Neutrophil (primary cell): ENCODE data around the gene PAPPA2.

Source experiments
- H3K27ac ChIP-seq: fragments of 200-600 bp; sonication (generic); 2 replicates; pipeline ENCODE4 v1.5.1; 2016; ENCODE audit warnings: mild to moderate bottlenecking, moderate library complexity
- H3K27me3 ChIP-seq: fragments of 200-600 bp; sonication (generic); 2 replicates; pipeline ENCODE4 v1.6.0; 2016; ENCODE audit warnings: mild to moderate bottlenecking
- H3K36me3 ChIP-seq: fragments of 200-600 bp; sonication (generic); 2 replicates; pipeline ENCODE4 v1.5.1; 2017
- H3K4me1 ChIP-seq, 2 experiments: fragments of 200-600 bp in 1 of 2; sonication (generic) in 1 of 2; 1 replicate in 1 of 2; 2 replicates in 1 of 2; pipeline versions ENCODE4 v1.5.1 to v1.6.1; 2013 to 2016; ENCODE audit warnings: low read depth in 1 of 2, low read length in 1 of 2, mild to moderate bottlenecking in 1 of 2, moderate library complexity in 1 of 2; ENCODE audit not compliant: control insufficient read depth in 1 of 2, insufficient read depth in 1 of 2
- H3K4me3 ChIP-seq, 2 experiments: fragments of 200-600 bp in 1 of 2; sonication (generic) in 1 of 2; 1 replicate in 1 of 2; 2 replicates in 1 of 2; pipeline ENCODE4 v1.5.1; 2013 to 2016; ENCODE audit warnings: low read depth in 1 of 2, low read length in 1 of 2, mild to moderate bottlenecking in 1 of 2, moderate library complexity in 1 of 2
- H3K9me3 ChIP-seq: fragments of 200-600 bp; sonication (generic); 2 replicates; pipeline ENCODE4 v1.5.1; 2016
- TF ChIP-seq, protein P1 (sequence below): fragments of 200-600 bp; sonication (generic); IDR thresholded peaks from 2 replicates; pipeline ENCODE4 v1.5.1; 2016; ENCODE audit warnings: antibody characterized with exemption

Gene PAPPA2

DNA sequence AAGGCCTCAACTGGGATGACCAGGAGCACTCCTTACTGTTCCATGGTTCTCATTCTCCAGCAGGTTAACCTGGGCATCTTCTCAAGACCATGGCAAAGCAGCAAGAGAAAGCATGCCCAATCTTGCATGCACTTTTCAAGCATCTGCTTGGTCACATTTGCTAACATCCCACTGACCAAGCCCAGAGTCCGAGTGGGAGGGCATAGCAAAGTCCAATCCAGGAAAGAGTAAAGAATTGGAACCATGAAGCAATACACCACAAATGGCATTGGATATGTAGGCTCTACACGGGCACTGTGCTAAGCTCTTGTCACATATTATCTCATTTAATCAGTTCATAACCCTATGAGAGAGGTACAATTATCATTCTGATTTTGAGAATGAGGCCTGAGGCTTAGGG lies 73.6 kb downstream of the PAPPA2 start:
- Histone ChIP-seq H3K36me3 (no peaks in the 10 kb centered on the region), H3K9me3 (no peaks in the 10 kb centered on the region), H3K4me3 (no peak overlapping the region), H3K27ac (no peak overlapping the region), H3K4me1 (no peaks in the 10 kb centered on the region), H3K27me3 (no peaks in the 10 kb centered on the region)
- TF ChIP-seq, protein P1, sequence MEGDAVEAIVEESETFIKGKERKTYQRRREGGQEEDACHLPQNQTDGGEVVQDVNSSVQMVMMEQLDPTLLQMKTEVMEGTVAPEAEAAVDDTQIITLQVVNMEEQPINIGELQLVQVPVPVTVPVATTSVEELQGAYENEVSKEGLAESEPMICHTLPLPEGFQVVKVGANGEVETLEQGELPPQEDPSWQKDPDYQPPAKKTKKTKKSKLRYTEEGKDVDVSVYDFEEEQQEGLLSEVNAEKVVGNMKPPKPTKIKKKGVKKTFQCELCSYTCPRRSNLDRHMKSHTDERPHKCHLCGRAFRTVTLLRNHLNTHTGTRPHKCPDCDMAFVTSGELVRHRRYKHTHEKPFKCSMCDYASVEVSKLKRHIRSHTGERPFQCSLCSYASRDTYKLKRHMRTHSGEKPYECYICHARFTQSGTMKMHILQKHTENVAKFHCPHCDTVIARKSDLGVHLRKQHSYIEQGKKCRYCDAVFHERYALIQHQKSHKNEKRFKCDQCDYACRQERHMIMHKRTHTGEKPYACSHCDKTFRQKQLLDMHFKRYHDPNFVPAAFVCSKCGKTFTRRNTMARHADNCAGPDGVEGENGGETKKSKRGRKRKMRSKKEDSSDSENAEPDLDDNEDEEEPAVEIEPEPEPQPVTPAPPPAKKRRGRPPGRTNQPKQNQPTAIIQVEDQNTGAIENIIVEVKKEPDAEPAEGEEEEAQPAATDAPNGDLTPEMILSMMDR: no peak

DNA sequence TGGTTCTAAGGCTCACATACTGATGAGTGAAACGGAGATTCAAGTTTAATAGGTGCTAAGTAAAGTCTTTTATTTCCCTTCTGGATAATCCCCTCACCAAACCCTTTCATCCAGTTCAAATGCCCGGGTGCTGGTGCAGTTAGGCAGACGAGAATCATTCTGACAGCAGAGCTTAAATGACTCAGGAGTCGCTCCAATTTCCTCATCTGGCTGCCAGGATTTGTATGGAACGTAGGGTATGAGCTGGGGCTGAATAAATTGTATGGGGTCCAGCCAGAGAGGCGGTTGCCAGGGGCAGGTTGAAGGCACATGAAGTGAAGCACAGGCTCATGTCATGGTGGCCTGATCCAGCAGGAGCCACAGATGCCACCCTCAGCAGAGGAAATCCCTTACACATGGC lies 76.0 kb downstream of the PAPPA2 start:
- Histone ChIP-seq H3K4me3 (no peak overlapping the region), H3K27ac (no peak overlapping the region), H3K36me3 (no peaks in the 10 kb centered on the region), H3K4me1 (no peaks in the 10 kb centered on the region), H3K27me3 (no peaks in the 10 kb centered on the region), H3K9me3 (no peaks in the 10 kb centered on the region)
- TF ChIP-seq, protein P1: no peak

DNA sequence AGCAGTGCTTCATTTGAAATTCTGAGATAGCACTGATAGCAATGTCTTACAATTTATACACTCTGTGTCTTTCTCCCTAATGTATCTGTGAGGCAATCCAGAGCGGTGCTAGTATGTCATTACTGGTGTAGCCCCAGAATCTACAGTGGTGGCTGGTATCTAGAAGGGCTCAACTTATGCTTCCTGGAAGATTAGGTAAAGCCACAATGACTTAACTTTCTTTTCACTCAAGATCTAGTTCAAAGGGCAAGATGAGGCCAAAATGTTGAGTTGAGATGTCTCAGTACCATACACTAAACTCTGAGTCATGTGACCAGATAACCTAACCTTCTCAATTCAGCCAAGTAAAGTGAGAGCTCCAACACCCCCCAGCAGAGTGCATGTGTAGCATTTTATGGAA lies 77.5 kb downstream of the PAPPA2 start:
- H3K36me3 ChIP-seq: no peaks in the 10 kb centered on the region
- TF ChIP-seq, protein P1: no peak
- H3K27ac ChIP-seq: no peak overlapping the region
- H3K27me3 ChIP-seq: no peaks in the 10 kb centered on the region
- H3K4me3 ChIP-seq: no peak overlapping the region
- no peaks in the 10 kb centered on the region for H3K9me3 ChIP-seq
- H3K4me1 ChIP-seq: no peaks in the 10 kb centered on the region

DNA sequence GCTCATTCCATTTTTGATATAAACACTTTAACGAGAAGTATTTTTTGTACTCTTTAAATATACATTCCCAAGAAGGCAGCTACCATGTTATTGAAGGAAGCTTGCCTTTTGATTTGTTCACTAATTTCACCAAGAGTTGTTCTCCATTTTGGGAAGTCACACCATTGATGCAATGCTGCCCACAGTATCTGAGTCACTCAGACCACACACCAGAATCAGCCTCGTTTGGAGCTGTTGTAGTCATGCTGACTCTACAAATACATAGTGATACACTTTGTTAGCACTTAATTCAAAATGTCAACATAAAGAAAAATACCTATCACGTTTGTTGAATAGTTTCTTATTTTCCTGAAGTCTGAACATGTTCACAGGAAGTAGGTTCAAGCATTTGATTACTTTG lies 78.7 kb downstream of the PAPPA2 start:
- TF ChIP-seq, protein P1: no peak
- no peaks in the 10 kb centered on the region for H3K27me3 ChIP-seq
- H3K36me3 ChIP-seq: no peaks in the 10 kb centered on the region
- no peaks in the 10 kb centered on the region for H3K9me3 ChIP-seq
- no peak overlapping the region for H3K27ac ChIP-seq
- no peak overlapping the region for H3K4me3 ChIP-seq
- H3K4me1 ChIP-seq: no peaks in the 10 kb centered on the region

DNA sequence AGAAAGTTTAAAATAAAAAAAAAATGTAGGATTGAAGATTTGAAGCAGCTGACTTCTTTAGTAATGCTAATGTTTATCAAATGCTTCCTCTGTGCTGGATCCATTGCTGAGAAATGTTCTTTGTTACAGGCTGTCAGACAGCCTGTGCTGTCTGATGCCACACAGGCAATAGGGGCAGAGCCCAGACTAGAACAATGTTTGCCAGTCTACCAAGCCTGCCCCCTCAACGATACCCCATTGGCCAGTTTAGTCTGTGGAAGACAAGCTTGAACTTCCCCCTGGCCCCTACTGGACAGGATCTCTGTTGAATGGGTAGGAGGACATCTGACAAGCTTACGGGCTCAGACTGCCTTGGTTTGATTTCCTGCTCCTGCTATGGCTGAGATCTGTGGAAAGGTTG lies 79.4 kb downstream of the PAPPA2 start:
- no peaks in the 10 kb centered on the region for H3K36me3 ChIP-seq
- H3K27ac ChIP-seq: no peak overlapping the region
- no peak overlapping the region for H3K4me3 ChIP-seq
- no peaks in the 10 kb centered on the region for H3K4me1 ChIP-seq
- TF ChIP-seq, protein P1: no peak
- H3K27me3 ChIP-seq: no peaks in the 10 kb centered on the region
- H3K9me3 ChIP-seq: no peaks in the 10 kb centered on the region
